GM18499 (cell line): Measurements from ENCODE around the gene HSPA2.

Experiments
- ATAC-seq: cut with Tn5 transposase; IDR thresholded peaks from one replicate; pipeline ENCODE4 v1.9.1; 2021; ENCODE audit warnings: moderate number of reproducible peaks; ENCODE audit not compliant: insufficient read depth, unreplicated experiment

The HSPA2 gene

DNA sequence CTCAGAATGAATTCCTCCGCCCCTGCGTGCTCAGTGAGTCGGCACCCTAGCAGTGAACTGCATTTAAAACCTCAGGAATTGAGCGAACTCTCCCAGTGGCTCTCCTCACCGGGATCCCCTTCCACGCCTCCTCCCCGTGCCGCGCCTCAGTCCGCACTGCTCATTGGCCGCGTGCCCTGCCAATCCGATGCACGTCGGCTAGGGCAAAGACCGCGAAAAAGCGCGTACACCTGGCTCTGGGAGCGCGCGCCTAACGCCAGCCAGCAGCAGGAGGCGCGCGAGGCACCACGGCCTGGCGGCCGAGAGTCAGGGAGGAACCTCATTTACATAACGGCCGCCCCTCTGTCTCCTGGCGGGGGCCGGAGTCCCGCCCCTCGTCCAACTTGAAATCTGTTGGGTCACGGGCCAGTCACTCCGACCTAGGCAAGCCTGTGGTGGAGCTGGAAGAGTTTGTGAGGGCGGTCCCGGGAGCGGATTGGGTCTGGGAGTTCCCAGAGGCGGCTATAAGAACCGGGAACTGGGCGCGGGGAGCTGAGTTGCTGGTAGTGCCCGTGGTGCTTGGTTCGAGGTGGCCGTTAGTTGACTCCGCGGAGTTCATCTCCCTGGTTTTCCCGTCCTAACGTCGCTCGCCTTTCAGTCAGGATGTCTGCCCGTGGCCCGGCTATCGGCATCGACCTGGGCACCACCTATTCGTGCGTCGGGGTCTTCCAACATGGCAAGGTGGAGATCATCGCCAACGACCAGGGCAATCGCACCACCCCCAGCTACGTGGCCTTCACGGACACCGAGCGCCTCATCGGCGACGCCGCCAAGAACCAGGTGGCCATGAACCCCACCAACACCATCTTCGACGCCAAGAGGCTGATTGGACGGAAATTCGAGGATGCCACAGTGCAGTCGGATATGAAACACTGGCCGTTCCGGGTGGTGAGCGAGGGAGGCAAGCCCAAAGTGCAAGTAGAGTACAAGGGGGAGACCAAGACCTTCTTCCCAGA, at the start of gene HSPA2:
Gene HSPA2 (plus strand): TSS at position 534 of the 995 bp plus-strand sequence. CDS start 109 bp downstream, at position 643.
- peak; percentile 88 for ATAC-seq

DNA sequence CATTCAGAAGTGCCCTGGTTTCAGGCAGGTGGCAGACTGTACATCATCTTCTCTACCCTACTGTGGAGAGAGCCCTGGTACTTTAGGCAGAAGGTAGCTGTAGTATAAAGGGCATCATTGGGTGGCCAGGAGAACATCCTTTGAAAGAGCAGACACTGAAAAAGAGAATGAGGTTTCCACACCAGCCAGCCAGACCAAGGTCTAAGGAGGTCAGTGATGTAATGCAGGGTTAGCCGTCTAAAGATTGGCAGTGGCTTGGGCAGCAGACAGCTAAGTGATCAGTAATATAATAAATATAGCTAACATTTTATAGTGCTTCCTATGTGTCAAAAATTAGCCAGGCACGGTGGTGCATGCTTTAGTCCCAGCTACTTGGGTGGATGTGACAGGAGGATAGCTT, 48.9 kb upstream of the HSPA2 start:
- no peak for ATAC-seq

DNA sequence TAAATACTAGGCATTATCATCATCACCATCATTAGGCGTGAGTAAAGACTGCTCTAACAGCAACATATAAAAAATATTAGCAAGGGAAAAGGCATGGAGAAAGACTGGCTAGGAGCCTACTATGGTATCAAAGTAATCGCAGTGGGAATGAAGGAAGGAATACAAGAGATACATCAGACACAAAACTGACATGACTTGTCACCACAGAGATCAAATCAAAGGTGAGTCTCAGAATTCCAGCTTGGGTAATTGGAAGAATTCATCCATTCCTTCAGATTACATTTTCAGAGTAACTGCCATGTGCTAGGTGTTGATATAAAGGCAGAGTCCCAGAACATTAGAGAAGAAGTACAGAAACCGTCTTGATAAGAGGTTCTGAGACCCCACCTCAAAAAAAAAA, 47.1 kb upstream of the HSPA2 start:
- no peak for ATAC-seq

DNA sequence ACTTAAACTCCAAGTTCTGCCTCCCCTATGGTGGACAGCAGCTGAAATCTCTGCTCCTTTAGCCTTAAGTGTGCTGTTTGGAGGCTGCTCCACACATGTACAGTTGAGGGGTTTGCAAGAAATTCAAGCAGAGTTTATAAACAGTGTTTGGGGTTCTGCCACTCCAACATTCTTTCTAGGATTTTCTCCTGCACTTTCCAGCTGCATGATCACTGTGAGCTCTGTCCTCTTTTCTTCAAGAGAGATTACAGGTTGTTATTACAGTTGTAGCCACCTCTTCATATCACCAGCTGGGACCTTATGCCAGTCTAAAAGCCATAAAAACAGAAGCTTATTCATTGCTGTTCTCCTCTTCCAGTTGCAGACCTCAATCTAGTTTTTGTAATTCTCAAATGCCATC, 45.3 kb upstream of the HSPA2 start:
- ATAC-seq = no peak

DNA sequence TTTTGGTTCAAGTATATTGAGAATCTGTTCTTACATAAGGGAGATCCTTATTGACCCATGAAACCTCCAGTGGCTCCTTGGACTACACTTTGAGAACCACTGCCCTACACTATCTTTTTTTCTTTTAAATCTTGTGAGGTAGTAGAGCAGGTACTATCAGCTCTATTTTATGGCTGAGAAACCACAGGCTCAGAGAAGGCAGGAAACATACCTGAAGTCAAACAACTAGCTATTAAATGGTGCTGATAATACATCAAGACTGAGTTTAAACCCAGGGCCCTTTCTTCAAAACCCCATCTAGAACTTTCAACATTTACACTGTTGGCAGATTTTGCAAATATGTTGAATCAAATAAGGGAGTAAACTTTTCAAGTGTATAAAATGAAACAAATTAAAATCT, 43.8 kb upstream of the HSPA2 start:
- no peak for ATAC-seq

DNA sequence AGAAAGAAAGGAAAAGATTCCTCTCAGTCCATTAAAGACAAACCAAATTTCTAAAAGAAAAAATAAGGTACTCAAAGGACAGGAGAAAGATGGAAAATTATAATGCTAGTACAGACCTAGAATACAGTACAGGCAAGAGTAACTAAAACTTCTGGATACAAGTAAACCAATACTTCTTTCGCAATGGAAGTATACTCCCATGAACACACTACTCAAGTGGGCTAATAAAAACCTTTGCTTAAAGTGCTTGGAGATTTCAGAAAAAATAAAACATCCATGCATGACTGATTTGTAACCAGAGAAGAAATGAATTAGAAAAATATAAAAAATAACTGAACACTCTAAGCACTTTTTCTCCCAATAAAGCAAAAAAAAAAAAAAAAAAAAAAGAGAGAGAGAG, 40.5 kb upstream of the HSPA2 start:
- ATAC-seq = no peak

DNA sequence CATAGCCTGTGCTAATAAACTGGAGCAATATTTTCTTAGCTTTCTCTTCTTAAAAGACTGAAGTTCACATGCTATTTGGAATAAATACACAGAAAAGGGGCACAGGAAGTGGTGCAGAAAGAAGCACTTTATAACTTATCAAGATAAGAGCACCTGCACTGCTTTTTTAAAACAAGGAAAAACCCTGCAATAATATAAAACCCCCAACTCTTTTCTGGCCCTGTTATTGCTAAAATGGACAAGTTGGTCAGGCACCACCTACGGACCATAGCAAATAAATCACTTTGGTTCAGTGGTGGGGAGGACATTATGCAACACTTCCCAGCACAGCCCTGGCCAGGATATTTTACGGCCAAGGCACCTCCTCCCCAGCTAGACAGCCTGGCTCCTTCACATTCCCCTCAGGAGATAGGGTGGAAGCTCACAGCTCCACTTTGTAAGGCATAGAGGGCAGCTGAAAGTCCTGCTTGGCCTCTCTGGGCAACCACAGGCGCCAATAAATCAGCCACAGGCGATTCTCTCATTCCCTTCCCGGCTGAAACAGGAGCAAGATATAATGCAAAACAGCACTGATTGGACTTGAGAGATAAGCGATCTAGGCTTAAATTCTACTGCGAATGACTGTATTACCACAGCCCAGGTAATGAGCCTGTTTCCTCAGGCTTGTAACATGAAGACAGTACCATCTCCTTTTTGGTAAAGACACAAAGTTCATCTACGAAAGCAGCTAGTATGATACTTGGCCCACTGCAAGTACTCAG, 39.0 kb upstream of the HSPA2 start:
- ATAC-seq = no peak

DNA sequence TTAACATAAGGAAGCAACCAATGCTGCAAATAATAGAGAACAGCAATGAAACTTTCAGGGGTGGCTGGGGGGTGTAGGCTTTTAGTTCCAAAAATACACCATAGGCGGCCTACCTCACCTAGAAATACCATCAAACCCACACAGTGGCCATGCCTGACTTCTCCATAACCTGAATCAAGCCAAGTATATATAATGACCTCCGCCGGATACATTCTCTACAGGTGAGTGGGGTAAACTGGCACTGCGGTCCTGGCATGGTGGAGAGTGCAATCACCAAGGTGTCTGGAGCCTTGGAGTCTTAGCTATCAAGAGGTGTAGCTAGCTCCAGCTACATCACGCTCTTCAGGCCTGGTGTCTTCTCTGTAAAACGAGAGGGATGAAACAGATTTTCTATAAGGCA, 38.1 kb upstream of the HSPA2 start:
- ATAC-seq = no peak

DNA sequence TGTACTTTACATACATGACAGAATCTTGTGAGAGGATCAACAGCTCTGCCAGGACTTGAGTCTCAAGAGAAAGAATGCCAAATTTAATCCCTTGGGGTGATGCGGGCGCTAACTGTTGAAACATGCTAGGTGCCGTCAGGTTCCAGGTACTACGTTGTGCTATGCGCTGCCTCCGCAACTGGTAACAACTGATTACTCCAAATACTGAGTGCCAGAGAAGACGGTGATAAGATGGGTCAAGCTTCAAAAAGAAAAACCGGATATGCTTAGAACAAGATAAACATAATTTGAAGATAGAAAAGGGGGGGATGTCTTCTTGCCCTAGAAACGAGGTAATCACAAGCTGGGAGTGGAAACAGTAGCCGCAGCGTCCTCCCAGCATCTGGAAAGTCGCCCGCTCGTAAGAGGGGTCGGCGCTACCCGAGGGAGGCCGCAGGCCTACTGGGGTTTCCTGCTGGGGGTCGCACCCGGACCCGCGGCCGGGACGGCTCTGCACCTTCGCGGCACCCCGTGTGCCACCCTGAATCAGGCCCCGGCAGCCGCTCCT, 37.6 kb upstream of the HSPA2 start:
- ATAC-seq = no peak

DNA sequence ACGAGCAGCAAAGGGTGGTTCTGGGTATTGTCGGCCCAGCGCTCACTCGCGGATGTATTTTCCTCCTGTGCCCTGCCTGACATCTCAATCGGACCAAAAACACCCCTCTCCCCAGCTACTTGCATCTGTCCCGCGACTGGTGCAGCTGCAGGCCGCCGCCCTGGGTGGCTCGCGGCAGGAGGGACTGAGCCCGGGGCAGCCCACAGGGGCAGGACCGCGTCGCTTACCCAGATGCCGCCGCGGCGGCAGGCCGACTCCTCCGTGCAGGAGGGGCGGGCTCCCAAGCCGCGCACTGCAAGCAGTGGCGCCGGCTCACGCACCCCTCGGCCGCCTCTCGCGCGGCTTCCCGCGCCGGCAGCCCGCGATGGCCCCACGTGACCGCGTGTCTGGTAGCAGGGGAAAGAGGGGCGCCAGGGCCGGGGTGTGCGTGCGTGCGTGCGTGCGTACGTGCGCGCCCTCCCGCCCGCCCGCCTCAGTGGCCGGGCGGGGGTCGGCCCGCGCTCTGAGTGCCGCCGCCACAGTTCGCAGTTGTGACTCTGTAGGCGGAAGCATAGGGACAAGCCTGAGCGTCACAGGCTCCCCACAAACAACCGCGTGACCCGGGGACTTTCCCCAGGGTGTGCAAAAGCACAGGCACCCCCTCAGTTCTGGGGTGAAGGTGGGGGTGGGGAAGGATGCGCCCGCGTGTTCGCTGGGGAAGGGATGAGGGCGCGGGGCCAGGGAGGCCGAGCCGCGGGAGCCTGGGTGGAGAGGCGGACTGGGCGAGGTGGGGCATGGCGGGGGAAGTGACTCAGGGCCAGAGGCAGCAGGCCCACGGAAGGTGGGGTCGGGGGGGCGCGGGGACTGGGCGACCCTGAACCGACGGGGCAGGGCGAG, 36.9 kb upstream of the HSPA2 start, which contains the start of gene ZBTB25:
Gene ZBTB25 (minus strand): TSS at position 405 of the 876 bp plus-strand sequence. CDS start 13,305 bp downstream, outside the sequence.
- peak; percentile 38 for ATAC-seq

DNA sequence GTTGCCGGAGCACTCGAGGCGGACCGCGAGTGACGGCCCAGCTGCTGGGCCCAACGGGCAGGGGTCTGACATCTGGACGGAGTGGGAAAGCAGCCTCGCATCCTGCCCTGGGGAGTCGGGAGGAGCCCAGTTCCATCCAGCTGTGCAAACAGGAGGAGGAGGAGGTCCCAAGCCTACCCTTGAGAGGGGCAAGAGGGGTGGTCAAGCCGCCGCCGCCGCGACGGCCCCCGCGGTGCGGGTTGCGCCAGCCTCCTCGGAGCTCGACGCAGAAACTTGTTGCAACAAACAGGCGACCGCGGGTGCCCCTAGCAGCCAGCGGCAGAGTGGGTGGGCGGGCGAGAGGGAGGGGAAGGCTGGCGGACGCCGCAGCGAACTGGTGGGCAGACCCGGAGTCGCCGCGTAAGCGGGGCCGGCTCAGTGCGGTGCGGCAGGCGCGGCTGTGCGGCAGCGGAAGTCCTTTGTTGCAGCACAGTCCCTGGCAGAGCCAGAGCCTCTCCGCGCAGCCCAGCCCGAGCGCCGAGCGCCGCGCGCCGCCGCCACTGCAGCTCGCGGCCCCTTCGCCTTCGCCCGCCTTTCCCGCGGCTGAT, 36.1 kb upstream of the HSPA2 start, which contains the start of gene ZBTB1:
Gene ZBTB1 (plus strand): TSS at position 461 of the 587 bp plus-strand sequence. CDS start 16,735 bp downstream, outside the sequence.
- no peak for ATAC-seq

DNA sequence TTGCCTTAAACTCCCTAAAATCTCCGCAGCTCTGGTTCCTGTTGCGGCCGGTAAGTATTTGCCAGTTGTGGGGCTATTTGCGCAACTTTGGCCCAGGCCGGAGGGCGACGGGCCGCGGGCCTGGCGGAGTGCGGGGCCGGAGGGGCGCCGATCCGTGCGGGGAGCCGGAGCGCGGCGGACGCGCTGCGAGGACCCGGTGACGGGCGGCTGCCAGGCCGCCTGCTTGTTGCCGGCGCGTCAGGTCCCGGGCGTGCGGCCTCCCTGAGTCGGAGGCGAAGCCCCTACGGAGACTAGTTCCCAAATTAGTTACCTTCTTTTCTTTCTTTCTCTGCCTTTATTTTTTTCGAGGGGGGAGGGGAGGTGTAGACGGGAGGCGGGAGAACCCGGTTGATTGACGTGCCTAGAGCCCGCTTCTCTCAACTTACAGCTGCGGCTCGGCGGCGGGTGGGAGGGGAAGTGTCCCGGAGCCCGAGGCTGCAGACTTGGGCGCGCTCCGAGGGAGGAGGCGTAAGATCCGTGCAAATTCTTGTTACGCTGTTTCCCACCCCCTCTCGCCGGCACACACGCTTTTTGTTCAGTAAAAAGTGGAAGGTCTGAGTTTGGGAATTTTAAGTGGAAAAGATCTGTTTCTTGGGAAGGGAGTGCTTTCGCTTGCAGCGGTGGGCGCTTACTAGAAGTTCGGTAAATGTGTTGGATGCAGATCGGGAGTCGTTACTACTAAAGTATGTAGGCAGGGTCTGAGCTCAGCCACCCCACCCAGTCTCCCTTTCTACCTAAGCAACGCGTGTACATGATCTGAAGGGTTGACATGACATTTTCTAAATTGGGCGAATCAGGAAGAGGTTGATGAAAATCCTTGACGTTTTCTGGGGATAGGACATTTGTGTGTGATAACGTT, 35.4 kb upstream of the HSPA2 start:
- ATAC-seq = no peak

DNA sequence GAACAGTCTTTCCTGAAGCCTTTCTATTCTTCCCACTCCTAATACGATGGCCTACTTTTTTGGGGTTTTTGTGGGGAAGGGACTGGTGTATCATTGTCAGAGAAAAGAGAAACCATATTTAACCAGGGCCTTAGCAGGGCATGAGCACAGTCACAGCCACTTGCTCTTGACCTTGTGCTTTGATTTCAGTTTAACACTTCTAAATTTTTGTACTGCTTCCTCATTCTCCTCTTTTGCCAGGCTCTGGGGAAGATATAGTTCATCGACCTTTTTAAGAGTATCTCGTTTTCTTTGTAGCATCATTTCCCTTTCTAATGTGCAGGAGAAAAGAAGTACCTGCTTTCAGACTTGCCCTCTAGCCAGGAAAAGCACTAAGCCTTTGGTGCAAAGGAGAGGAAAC, 33.8 kb upstream of the HSPA2 start:
- ATAC-seq = no peak

DNA sequence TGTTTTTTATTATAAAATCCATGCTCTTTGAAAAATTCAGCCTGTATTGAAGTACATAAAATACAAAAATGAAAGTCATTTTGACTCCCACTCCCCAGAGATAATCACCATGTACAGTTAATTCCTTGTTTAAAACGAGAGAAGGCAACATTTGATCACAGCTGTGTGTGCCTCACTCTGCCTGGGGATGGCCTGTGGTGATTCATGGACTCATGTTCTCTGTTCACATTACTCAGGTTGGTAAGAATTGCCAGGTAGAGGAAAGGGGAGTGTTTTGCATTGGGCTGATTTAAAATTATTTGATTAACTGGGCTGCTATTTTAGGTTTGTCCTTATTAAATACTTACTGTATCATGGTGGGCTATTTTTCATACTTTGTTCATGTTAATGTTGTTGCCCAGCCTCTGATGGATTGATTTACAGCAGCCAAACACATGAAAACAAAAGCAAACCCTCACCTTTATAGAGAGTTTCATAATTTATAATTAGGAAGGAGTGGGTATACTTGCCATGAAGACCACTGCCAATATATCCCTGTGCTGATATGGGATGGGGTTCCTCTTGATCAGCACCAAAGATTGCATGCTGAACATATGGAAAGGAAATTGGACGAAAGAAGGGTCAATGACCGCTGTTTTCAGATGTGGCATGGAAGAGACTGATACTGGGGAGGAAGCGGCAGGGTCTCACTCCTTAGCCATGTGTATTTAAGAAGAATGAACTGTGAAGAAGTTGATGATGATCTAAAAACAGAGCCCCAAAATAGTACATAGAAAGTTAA, 33.0 kb upstream of the HSPA2 start:
- no peak for ATAC-seq

DNA sequence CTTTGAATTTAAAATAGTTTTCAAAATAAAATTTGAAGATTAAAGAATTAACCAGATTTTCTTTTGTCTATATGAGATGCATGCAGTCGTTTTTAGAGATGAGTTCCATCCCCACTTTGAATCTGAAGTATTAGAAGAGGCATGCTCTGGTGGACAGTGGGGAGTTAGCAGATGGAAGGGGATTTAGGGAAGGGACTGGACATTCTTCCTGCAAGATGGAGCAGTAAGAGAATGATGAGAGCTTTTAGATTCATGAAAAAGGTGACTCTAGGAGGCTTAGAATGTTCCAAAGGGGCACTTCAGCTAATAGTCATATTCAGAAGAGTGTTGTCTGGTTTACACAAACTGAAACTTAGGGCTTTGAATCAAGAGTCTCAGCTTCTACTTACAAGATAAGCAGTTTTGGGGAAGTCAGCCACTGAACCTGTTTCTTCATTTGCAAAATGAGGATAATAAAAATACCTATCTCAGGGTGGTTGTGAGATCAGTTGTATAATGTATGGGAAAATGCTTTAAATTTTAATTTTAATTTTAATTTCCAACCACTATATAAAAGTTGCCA, 32.2 kb upstream of the HSPA2 start:
- ATAC-seq = no peak

DNA sequence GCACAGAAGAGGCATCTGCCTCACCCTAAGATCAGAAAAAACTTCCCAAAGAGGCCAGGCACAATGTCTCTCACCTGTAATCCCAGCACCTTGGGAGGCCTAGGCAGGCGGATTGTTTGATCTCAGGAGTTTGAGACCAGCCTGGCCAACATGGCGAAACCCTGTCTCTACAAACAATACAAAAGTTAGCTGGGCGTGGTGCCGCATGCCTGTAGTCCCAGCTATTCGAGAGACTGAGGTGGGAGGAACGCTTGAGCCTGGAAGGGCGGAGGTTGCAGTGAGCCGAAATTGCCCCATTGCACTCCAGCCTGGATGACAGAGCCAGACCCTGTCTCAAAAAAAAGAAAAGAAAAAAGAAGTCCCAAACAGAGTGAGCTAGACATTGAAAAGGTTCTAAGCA, 31.5 kb upstream of the HSPA2 start:
- no peak for ATAC-seq
